Endothelial cell of umbilical vein (primary cell): ENCODE data around the gene NFKB1. TPM values are rescaled to one million over a fixed set of nuclear protein-coding genes. Genes with fewer than 3 reads are reported as not detected.

Experiments
- BruUV-seq: library from RNA; stranded (reverse); fragments of 400-500 nt; replicated peaks from 2 replicates; lab custom pipeline; 2021; lab: Mats Ljungman, UMichigan
- CTCF ChIA-PET: fragments of 300-600, 350-600 bp; sonication (Branson Sonifier 250); formaldehyde crosslinking; loops from one replicate; lab custom pipeline; 2021; ENCODE audit warnings: antibody characterized with exemption, inconsistent platforms; lab: Charles Lee
- POLR2A ChIA-PET: fragments of 300-600, 350-600 bp; sonication (Branson Sonifier 250); formaldehyde crosslinking; loops from one replicate; lab custom pipeline; 2021; ENCODE audit warnings: antibody characterized with exemption, inconsistent platforms; lab: Charles Lee
- DNase-seq: peaks from one replicate; pipeline ENCODE4 v3.0.0-alpha.2; 2011; ENCODE audit warnings: low read depth, low spot score
- FAIRE-seq: peaks from 2 replicates; lab custom pipeline; 2011; peaks lifted over from hg19 to GRCh38; lab: Jason Lieb, UNC
- H2AFZ ChIP-seq: 2 replicates; pipeline ENCODE4 v1.6.0; 2012; ENCODE audit warnings: low read depth, low read length, control low read depth, inconsistent platforms
- H3K27ac ChIP-seq: 2 replicates; pipeline ENCODE4 v1.5.1; 2011; ENCODE audit warnings: low read depth, mild to moderate bottlenecking, control low read depth, low read length, moderate library complexity; ENCODE audit not compliant: insufficient read depth
- H3K27me3 ChIP-seq, 2 experiments: 2 replicates each; pipeline versions ENCODE4 v1.6.0 to v1.6.1; 2011; ENCODE audit warnings: low read length in 2 of 2, mixed read lengths in 1 of 2; ENCODE audit not compliant: control insufficient read depth in 2 of 2, insufficient read depth in 2 of 2
- H3K36me3 ChIP-seq, 2 experiments: 2 replicates in 1 of 2; 3 replicates in 1 of 2; pipeline ENCODE4 v1.5.1; 2011; ENCODE audit warnings: low read length in 2 of 2, mild to moderate bottlenecking in 1 of 2, moderate library complexity in 1 of 2; ENCODE audit not compliant: control insufficient read depth in 2 of 2, insufficient read depth in 2 of 2; ENCODE audit errors: extremely low read depth in 1 of 2
- H3K4me1 ChIP-seq: 3 replicates; pipeline ENCODE4 v1.5.1; 2011; ENCODE audit warnings: mild to moderate bottlenecking, low read length; ENCODE audit not compliant: control insufficient read depth, insufficient read depth; ENCODE audit errors: extremely low read depth
- H3K4me2 ChIP-seq: 2 replicates; pipeline ENCODE4 v1.6.1; 2011; ENCODE audit warnings: low read length, control low read depth, mixed read lengths; ENCODE audit not compliant: insufficient read depth
- H3K4me3 ChIP-seq, 3 experiments: fragments of 200-600 bp in 1 of 3; sonication (generic), shearing (Covaris generic) in 1 of 3; replicated peaks in 1 of 3; 2 replicates each; pipeline ENCODE4 v1.5.1; 2011 to 2016; ENCODE audit warnings: control low read depth in 3 of 3, low read length in 3 of 3, mild to moderate bottlenecking in 2 of 3, inconsistent platforms in 1 of 3, low read depth in 1 of 3, moderate library complexity in 1 of 3; ENCODE audit not compliant: insufficient read depth in 1 of 3
- H3K79me2 ChIP-seq: 2 replicates; pipeline ENCODE4 v1.6.0; 2012; ENCODE audit warnings: low read length, inconsistent platforms; ENCODE audit not compliant: control insufficient read depth, insufficient read depth
- H3K9ac ChIP-seq: replicated peaks from 2 replicates; pipeline ENCODE3; 2011; ENCODE audit warnings: low read length, control low read depth; ENCODE audit not compliant: insufficient read depth; ENCODE audit errors: extremely low read depth
- H3K9me1 ChIP-seq: replicated peaks from 3 replicates; pipeline ENCODE4 v1.6.0; 2011; ENCODE audit warnings: mild to moderate bottlenecking, low read length; ENCODE audit not compliant: control insufficient read depth, insufficient read depth; ENCODE audit errors: extremely low read depth
- H3K9me3 ChIP-seq: replicated peaks from 2 replicates; pipeline ENCODE4 v1.5.1; 2012; ENCODE audit warnings: low read length, inconsistent platforms; ENCODE audit not compliant: control insufficient read depth, insufficient read depth
- H4K20me1 ChIP-seq: replicated peaks from 2 replicates; pipeline ENCODE3; 2011; ENCODE audit warnings: mild to moderate bottlenecking, low read length; ENCODE audit not compliant: control insufficient read depth, insufficient read depth; ENCODE audit errors: extremely low read depth
- CTCF ChIP-seq, 2 donors: IDR thresholded peaks; 1 replicate in 1 of 2; 2 replicates in 1 of 2; pipeline ENCODE4 v1.5.1; 2011; ENCODE audit warnings: low read length in 2 of 2, mild to moderate bottlenecking in 2 of 2, moderate library complexity in 2 of 2, control low read depth in 1 of 2, inconsistent platforms in 1 of 2, low read depth in 1 of 2; ENCODE audit not compliant: insufficient read depth in 1 of 2; ENCODE audit errors: extremely low read depth in 1 of 2
- EZH2 ChIP-seq: IDR thresholded peaks from 2 replicates; pipeline ENCODE4 v1.6.1; 2012; ENCODE audit warnings: borderline replicate concordance, low read depth, mild to moderate bottlenecking, moderate library complexity, low read length, inconsistent platforms; ENCODE audit not compliant: severe bottlenecking
- FOS ChIP-seq: IDR thresholded peaks from 2 replicates; pipeline ENCODE4 v1.6.1; 2011; ENCODE audit warnings: mild to moderate bottlenecking, low read length, moderate library complexity, borderline replicate concordance; ENCODE audit not compliant: insufficient read depth
- GATA2 ChIP-seq: IDR thresholded peaks from 2 replicates; pipeline ENCODE4 v1.7.0; 2011; ENCODE audit warnings: low read depth, mild to moderate bottlenecking, moderate library complexity, mixed read lengths, low read length; ENCODE audit not compliant: insufficient read length, insufficient read depth
- JUN ChIP-seq: IDR thresholded peaks from 2 replicates; pipeline ENCODE4 v1.6.1; 2011; ENCODE audit warnings: borderline replicate concordance, low read depth; ENCODE audit not compliant: insufficient read length, insufficient read depth
- MAX ChIP-seq: IDR thresholded peaks from 2 replicates; pipeline ENCODE4 v1.6.1; 2011; ENCODE audit not compliant: insufficient read depth, insufficient read length
- MYC ChIP-seq: IDR thresholded peaks from one replicate; pipeline ENCODE4 v1.6.1; 2011; ENCODE audit warnings: mild to moderate bottlenecking, low read depth, low read length
- POLR2A ChIP-seq: IDR thresholded peaks from 2 replicates; pipeline ENCODE4 v1.6.1; 2012; ENCODE audit warnings: low read depth, mild to moderate bottlenecking, control low read depth, low read length
- POLR2AphosphoS5 ChIP-seq: IDR thresholded peaks from 2 replicates; pipeline ENCODE4 v1.6.1; 2012; ENCODE audit warnings: low read depth, mild to moderate bottlenecking, control low read depth, low read length, moderate library complexity; ENCODE audit not compliant: insufficient read depth
- dilution Hi-C: fragments of 300-500 bp; cut with MboI; formaldehyde crosslinking; loops from one replicate; pipeline ENCODE4 v1.15.0; 2019; ENCODE audit warnings: low sequenced_read_pairs; ENCODE audit not compliant: extremely low pct_ligation_motif_present
- intact Hi-C: fragments of 100-400 bp; cut with micrococcal nuclease; formaldehyde crosslinking; loops from one replicate; pipeline ENCODE4 v1.10.0; 2022
- polyA plus RNA-seq, 4 experiments: library from polyadenylated mRNA; depleted of rRNA in 3 of 4; stranded (reverse) in 3 of 4; unstranded in 1 of 4; fragments of >200 nt; gene quantifications; 2 replicates each; pipeline versions ENCODE4 v1.2.1 to v1.2.3, GENCODE V29; 2011 to 2012; ENCODE audit warnings: missing spikeins in 1 of 4
- total RNA-seq: library from RNA; stranded (reverse); gene quantifications from 2 replicates; pipeline ENCODE4 v1.2.3, GENCODE V29; 2021

The NFKB1 gene
- total and polyA plus RNA-seq, 2 donors (not counting 3 experiments of a cell fraction or from before 2014, with no cell fraction given), result 21.3 to 41.4 TPM

DNA sequence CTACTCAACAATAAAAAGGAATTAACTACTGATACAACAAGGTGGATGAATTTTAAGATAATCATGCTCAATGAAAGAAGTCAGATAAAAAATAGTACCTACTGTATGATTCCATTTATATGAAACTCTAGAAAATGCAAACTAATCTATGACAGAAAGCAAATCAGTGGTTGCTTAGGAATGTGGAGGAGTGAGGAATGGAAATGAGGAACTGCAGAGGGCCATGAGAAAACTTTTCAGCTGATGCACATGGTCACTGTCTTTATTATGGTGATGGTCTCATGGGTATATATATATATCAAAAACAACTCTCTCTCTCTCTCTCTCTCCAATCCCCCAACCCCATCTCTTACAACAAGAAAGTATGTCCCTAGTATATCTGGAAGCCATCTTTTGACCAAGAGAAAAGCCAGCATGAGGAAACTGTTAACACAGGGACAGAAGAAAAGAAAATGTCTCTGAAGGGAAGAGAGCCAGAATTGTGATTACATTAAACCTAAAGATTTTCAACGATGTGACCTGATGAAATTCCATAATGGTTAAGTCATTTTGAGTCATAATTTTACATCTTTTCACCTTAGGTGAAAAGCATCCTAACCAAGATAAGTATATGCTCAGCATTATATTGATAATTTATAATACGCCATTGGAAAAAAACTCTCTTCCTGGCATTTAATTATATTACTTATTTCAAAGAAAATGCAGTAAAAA lies 8.5 kb upstream of the NFKB1 start:
- Histone ChIP-seq H3K79me2 (no peaks in the 10 kb centered on the region), H3K9me3 (no peaks in the 10 kb centered on the region), H3K4me2 (no peak overlapping the region), H3K4me1 (no peaks in the 10 kb centered on the region), H3K9ac (no peak overlapping the region), H3K9me1 (no peaks in the 10 kb centered on the region), H4K20me1 (no peaks in the 10 kb centered on the region), H3K36me3 (no peaks in the 10 kb centered on the region), H3K27ac (no peak overlapping the region), H3K27me3 (peaks cover 0 to 2% of the 10 kb centered on the region in 2 experiments), H3K4me3 (no peak overlapping the region), H2AFZ (no peak overlapping the region)
- BruUV-seq, result no TSS peak
- ChIA-PET POLR2A (no interaction called here), CTCF (no interaction called here)
- no peak for DNase-seq
- dilution Hi-C loops (no loop called here), intact Hi-C loops (no loop called here)
- FAIRE-seq, result no peak
- TF ChIP-seq POLR2AphosphoS5, result no peak
- no peak for TF ChIP-seq MAX
- no peak for TF ChIP-seq CTCF (IDR thresholded peaks at IDR 0.05; ENCODE audit: extremely low read depth in 1 of 2, insufficient read depth in 1 of 2, low read depth in 1 of 2, low read length in 2 of 2)
- no peak for TF ChIP-seq JUN
- no peak for TF ChIP-seq GATA2
- no peak for TF ChIP-seq MYC
- TF ChIP-seq POLR2A, result no peak
- no peak for TF ChIP-seq FOS
- TF ChIP-seq EZH2, result no peak
